Sigmoid colon (tissue), 7 donors: ENCODE data around the gene LIAS. TPM values are rescaled to one million over a fixed set of nuclear protein-coding genes. Genes with fewer than 3 reads are reported as not detected.
"Not testable (repeated sequence)": the region's sequence is repeated elsewhere in the genome, so short reads cannot be mapped to it uniquely, and the experiment has no call there.

ENCODE experiments used
- DNase-seq: peaks from one replicate; pipeline ENCODE4 v3.0.0-alpha.2; 2019
- H3K27ac ChIP-seq, 4 donors: fragments of 200-600 bp; sonication (generic); one replicate each; pipeline ENCODE4 v1.5.1; 2016 to 2019; ENCODE audit warnings: mild to moderate bottlenecking in 1 of 4
- H3K27me3 ChIP-seq, 3 donors: fragments of 200-600 bp; sonication (generic); one replicate each; pipeline ENCODE4 v1.5.1; 2019; ENCODE audit warnings: mild to moderate bottlenecking in 1 of 3
- H3K36me3 ChIP-seq, 4 donors: fragments of 200-600 bp; sonication (generic); one replicate each; pipeline ENCODE4 v1.5.1; 2016 to 2019
- H3K4me1 ChIP-seq, 4 donors: fragments of 200-600 bp; sonication (generic); one replicate each; pipeline ENCODE4 v1.5.1; 2017 to 2019
- H3K4me3 ChIP-seq, 4 donors: fragments of 200-600 bp; sonication (generic); one replicate each; pipeline ENCODE4 v1.5.1; 2017 to 2019; ENCODE audit warnings: mild to moderate bottlenecking in 2 of 4, moderate library complexity in 1 of 4
- H3K9me3 ChIP-seq, 4 donors: fragments of 200-600 bp in 3 of 4; sonication (generic) in 3 of 4; one replicate each; pipeline versions ENCODE4 v1.5.1 to v1.6.1; 2013 to 2019
- EP300 ChIP-seq, 4 donors: sonication (generic); formaldehyde crosslinking; IDR thresholded peaks; one replicate each; pipeline ENCODE4 v1.6.1; 2017; ENCODE audit warnings: antibody characterized with exemption in 4 of 4
- POLR2A ChIP-seq, 2 donors: fragments of 450-650 bp; IDR thresholded peaks; one replicate each; pipeline ENCODE4 v1.6.1; 2016; ENCODE audit warnings: antibody characterized with exemption in 2 of 2, mild to moderate bottlenecking in 2 of 2, moderate library complexity in 2 of 2
- POLR2AphosphoS5 ChIP-seq, 4 donors: sonication (generic); formaldehyde crosslinking; IDR thresholded peaks; one replicate each; pipeline ENCODE4 v1.6.1; 2017; ENCODE audit warnings: antibody characterized with exemption in 4 of 4
- WGBS, 2 donors: extraction: QIAGEN DNeasy Blood & Tissue Kit; methylation state at CpG; one replicate each; pipeline ENCODE4 v1.1.7; 2013; 5-methylcytosine and 5-hydroxymethylcytosine counted together
- intact Hi-C: fragments of 100-400 bp; cut with DNase I; formaldehyde crosslinking; loops from one replicate; pipeline ENCODE4 v1.15.1; 2023
- polyA plus RNA-seq, 3 donors: library from polyadenylated mRNA; stranded (reverse); fragments of 200-250 nt; gene quantifications; one replicate each; pipeline ENCODE4 v1.2.3, GENCODE V29; 2013
- total RNA-seq, 4 donors: library from RNA; depleted of rRNA; stranded (reverse); fragments of >200 nt; gene quantifications; one replicate each; pipeline ENCODE4 v1.1.0, GENCODE V29; 2016
- TF ChIP-seq, protein P1 (sequence below), 4 experiments: fragments of 450-650 bp in 3 of 4; fragments of 200-600 bp in 1 of 4; IDR thresholded peaks; one replicate each; pipeline ENCODE4 v1.5.1; 2016 to 2019; ENCODE audit warnings: antibody characterized with exemption in 4 of 4, mild to moderate bottlenecking in 3 of 4, moderate library complexity in 2 of 4
- donor health status: healthy with polysubstance abuse.
- donor health status: Bipolar disorder and iron deficiency.
- donor health status: healthy.

The LIAS gene
- total and polyA plus RNA-seq, 7 donors: 16.1 to 24.8 (median 20.7) TPM

DNA sequence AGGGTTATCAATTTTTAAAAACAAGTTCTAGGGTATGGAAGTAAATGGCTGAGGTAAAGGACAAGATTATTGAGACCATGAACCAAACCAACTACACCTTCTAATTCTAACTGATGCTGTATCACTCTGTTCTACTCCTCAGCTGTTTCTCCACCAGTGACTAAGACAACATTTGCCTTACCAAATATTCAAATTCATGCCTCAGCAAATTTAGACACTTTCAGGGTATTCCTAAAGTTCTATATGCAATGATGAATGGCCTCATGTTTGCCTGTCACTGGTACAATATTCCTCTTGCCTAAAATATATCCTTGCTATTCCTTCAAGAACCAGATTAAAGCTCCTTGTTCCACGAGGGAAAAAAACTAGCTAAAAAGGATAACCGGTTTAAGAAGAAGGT lies 5.1 kb upstream of the LIAS start:
- Histone ChIP-seq H3K27me3 (no peaks in the 10 kb centered on the region), H3K36me3 (peaks cover 15 to 76% (median 58%) of the 10 kb centered on the region in 4 donors), H3K9me3 (no peaks in the 10 kb centered on the region), H3K4me1 (peaks cover 0 to 31% (median 31%) of the 10 kb centered on the region in 4 donors), H3K27ac (no peak overlapping the region), H3K4me3 (no peak overlapping the region)
- DNase-seq: no peak
- TF ChIP-seq EP300 (IDR thresholded peaks at IDR 0.05) (no peak), POLR2AphosphoS5 (IDR thresholded peaks at IDR 0.05) (no peak), POLR2A (IDR thresholded peaks at IDR 0.05) (no peak)
- TF ChIP-seq, protein P1, sequence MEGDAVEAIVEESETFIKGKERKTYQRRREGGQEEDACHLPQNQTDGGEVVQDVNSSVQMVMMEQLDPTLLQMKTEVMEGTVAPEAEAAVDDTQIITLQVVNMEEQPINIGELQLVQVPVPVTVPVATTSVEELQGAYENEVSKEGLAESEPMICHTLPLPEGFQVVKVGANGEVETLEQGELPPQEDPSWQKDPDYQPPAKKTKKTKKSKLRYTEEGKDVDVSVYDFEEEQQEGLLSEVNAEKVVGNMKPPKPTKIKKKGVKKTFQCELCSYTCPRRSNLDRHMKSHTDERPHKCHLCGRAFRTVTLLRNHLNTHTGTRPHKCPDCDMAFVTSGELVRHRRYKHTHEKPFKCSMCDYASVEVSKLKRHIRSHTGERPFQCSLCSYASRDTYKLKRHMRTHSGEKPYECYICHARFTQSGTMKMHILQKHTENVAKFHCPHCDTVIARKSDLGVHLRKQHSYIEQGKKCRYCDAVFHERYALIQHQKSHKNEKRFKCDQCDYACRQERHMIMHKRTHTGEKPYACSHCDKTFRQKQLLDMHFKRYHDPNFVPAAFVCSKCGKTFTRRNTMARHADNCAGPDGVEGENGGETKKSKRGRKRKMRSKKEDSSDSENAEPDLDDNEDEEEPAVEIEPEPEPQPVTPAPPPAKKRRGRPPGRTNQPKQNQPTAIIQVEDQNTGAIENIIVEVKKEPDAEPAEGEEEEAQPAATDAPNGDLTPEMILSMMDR (IDR thresholded peaks at IDR 0.05): no peak
- intact Hi-C loops: no loop called here
- WGBS, 2 donors: 63 to 92% methylated on average over 2 of the region's 2 CpGs

DNA sequence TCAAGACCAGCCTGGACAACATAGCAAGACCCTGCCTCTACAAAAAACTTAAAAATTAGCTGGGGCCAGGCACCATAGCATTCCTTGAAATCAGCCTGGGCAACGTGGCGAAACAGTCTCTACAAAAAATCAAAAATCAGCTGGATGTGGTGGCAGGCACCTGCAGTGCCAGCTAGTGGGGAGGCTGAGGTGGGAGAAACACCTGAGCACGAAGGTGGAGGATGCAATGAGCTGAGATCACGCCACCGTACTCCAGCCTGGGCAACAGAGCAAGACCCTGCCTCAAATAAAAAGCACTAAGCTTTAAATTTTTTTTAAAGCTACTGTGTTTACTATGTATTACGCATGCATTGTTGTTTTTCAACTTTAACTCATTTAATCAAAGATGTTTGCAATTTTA lies 3.4 kb upstream of the LIAS start:
- H3K27ac ChIP-seq: no peak overlapping the region
- H3K27me3 ChIP-seq: no peaks in the 10 kb centered on the region
- DNase-seq: no peak
- peaks cover 15 to 70% (median 58%) of the 10 kb centered on the region in 4 donors for H3K36me3 ChIP-seq
- H3K4me3 ChIP-seq: no peak overlapping the region
- intact Hi-C loops: loop anchor here (5.0 kb wide), 3 partner anchors 88 to 242 kb away; partner anchors contain the start of genes RFC1, SMIM14 and UBE2K
- H3K4me1 ChIP-seq: peaks cover 0 to 40% (median 36%) of the 10 kb centered on the region in 4 donors
- TF ChIP-seq EP300 (IDR thresholded peaks at IDR 0.05): no peak
- TF ChIP-seq, protein P1 (IDR thresholded peaks at IDR 0.05): no peak
- no peak for TF ChIP-seq POLR2A (IDR thresholded peaks at IDR 0.05)
- TF ChIP-seq POLR2AphosphoS5 (IDR thresholded peaks at IDR 0.05): no peak
- no peaks in the 10 kb centered on the region for H3K9me3 ChIP-seq
- 88 to 90% methylated on average over 6 of the region's 6 CpGs for WGBS, 2 donors

DNA sequence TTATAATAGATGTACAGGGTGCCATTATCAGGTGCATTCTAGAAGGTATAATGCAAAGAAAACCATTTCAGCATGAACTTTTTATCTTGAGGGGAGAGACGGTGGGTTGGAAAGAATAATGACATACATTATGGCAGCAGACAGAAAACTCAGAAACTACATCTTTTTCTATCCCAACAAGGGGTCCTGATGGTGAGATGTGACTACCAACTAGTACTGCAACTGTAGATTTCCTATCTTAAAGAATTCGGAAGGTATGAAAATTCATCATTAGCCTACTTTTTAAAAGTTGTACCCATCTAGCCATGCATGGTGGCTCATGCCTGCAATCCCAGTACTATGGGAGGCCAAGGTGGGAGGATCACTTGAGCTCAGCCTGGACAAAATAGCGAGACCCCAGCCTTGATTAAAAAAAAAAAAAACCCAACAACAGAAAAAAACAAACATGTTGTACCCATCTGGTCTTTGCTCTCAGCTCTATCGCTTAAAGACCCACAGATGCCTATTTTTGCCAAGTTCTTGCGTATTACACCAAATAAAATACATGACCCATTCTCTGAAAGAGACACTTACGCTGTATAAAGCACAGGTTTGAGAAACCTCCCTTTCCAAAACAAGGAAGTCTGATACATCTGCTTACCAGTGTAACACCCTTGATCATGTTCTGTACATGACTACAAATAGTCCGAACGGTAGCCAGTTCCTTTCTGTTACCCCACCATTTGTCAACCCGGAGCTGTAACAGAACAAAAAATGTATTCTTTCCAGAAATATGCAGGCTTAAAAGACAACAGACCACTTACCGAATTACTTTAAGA lies 1.7 kb upstream of the LIAS start:
- peak overlapping the region; percentile 70 to 79 (median 74) for H3K4me3 ChIP-seq
- H3K27me3 ChIP-seq: no peaks in the 10 kb centered on the region
- no peak for DNase-seq
- peaks cover 8 to 63% (median 52%) of the 10 kb centered on the region in 4 donors for H3K36me3 ChIP-seq
- peaks cover 0 to 40% (median 36%) of the 10 kb centered on the region in 4 donors for H3K4me1 ChIP-seq
- intact Hi-C loops: loop anchor here (5.0 kb wide), 3 partner anchors 90 to 240 kb away; partner anchors contain the start of genes RFC1, SMIM14 and UBE2K
- 48 to 70% methylated on average over 10 of the region's 10 CpGs for WGBS, 2 donors
- no peak for TF ChIP-seq POLR2A (IDR thresholded peaks at IDR 0.05)
- no peak for TF ChIP-seq EP300 (IDR thresholded peaks at IDR 0.05)
- TF ChIP-seq, protein P1 (IDR thresholded peaks at IDR 0.05): no peak
- no peak for TF ChIP-seq POLR2AphosphoS5 (IDR thresholded peaks at IDR 0.05)
- H3K27ac ChIP-seq: peak overlapping the region; percentile 97 to 98 (median 98)
- no peaks in the 10 kb centered on the region for H3K9me3 ChIP-seq

DNA sequence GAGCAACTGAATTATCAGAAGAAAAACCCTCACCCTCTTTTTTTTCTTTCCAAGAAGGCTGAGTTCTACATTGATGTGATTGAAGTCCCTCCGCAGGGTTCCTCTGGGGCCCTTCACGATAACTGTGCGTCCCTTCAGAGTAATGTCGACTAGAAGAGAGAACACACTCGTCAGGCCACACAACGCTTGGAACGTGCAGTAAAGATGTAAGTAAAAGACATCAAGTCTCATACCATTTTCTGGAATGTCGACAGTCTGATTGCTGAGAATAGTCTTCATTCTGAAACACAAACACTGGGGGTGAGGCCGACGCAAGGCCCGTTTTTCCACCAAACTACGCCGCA lies 723 bp upstream of the LIAS start:
- peaks cover 0 to 40% (median 36%) of the 10 kb centered on the region in 4 donors for H3K4me1 ChIP-seq
- DNase-seq, H3K9me3 ChIP-seq, H3K27me3 ChIP-seq: not testable (repeated sequence)
- 0% methylated on average over 13 of the region's 13 CpGs for WGBS, 2 donors
- H3K4me3 ChIP-seq: peak overlapping the region; percentile 70 to 79 (median 74)
- intact Hi-C loops: loop anchor here (2.0 to 5.0 kb wide), 5 partner anchors 69 to 599 kb away; partner anchors contain the start of genes N4BP2, RFC1, SMIM14 and UBE2K
- H3K36me3 ChIP-seq: peaks cover 8 to 61% (median 45%) of the 10 kb centered on the region in 4 donors
- peak overlapping the region; percentile 97 to 98 (median 98) for H3K27ac ChIP-seq

DNA sequence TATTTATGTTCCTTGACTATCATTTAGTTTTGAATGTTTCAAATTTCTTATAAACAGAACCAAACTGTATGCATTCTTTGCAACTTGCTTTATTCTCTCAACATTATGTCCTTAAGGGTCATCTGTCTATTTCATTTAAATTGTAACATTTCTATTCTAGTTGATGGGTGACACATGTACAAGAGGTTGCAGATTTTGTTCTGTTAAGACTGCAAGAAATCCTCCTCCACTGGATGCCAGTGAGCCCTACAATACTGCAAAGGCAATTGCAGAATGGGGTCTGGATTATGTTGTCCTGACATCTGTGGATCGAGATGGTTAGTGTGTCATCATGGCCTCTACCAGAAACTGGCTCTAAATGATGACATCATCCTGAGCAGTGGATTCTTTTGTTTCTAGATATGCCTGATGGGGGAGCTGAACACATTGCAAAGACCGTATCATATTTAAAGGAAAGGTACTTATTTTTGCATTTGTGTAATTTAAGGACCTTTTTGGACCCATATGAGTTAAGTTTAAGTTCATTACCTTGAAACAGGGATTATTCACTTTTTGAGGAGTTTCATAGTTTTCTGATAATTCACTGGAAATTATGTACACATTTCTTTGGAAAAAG lies 6.1 kb downstream of the LIAS start:
- TF ChIP-seq EP300 (IDR thresholded peaks at IDR 0.05): no peak
- peak in 3 of 4 donors; percentile 31 to 55 (median 32) for TF ChIP-seq POLR2AphosphoS5 (IDR thresholded peaks at IDR 0.05)
- peak overlapping the region in 2 of 4 donors; percentile 16 to 54 for H3K27ac ChIP-seq
- no peaks in the 10 kb centered on the region for H3K9me3 ChIP-seq
- peaks cover 0 to 10% (median 2%) of the 10 kb centered on the region in 4 donors for H3K4me1 ChIP-seq
- intact Hi-C loops: loop anchor here (5.0 kb wide), 1 partner anchor 283 kb away; the partner anchor contains the start of gene WDR19
- DNase-seq: no peak
- no peaks in the 10 kb centered on the region for H3K27me3 ChIP-seq
- H3K36me3 ChIP-seq: peaks cover 0 to 48% (median 0%) of the 10 kb centered on the region in 4 donors
- 41 to 62% methylated on average over 2 of the region's 2 CpGs for WGBS, 2 donors
- H3K4me3 ChIP-seq: no peak overlapping the region
